GM23338 (cell line): ENCODE measurements around the gene TENT5D.

Source experiments
- CREB1 ChIP-seq: fragments of 250-450 bp; sonication (Bioruptor Pico); IDR thresholded peaks from 2 replicates; pipeline ENCODE4 v1.5.0; 2020; ENCODE audit warnings: low read depth, mild to moderate bottlenecking, moderate library complexity
- CTCF ChIP-seq, 2 experiments: fragments of 200-600 bp in 1 of 2; sonication (generic) in 1 of 2; conservative IDR thresholded peaks; 2 replicates each; pipeline versions ENCODE4 v1.5.1 to v1.6.1; 2016 to 2017; ENCODE audit warnings: antibody characterized with exemption in 2 of 2, low read depth in 2 of 2, mild to moderate bottlenecking in 2 of 2, moderate library complexity in 1 of 2
- ETS1 ChIP-seq: IDR thresholded peaks from 2 replicates; pipeline ENCODE4 v1.6.1; 2016; ENCODE audit warnings: antibody characterized with exemption
- EZH2 ChIP-seq: fragments of 200-600 bp; sonication (generic); IDR thresholded peaks from one replicate; pipeline ENCODE4 v1.8.0; 2017; ENCODE audit warnings: antibody characterized with exemption, mild to moderate bottlenecking, low read depth; ENCODE audit not compliant: unreplicated experiment
- EZH2phosphoT487 ChIP-seq: fragments of 200-600 bp; sonication (generic); IDR thresholded peaks from one replicate; pipeline ENCODE4 v1.8.1; 2018; ENCODE audit warnings: antibody characterized with exemption; ENCODE audit not compliant: unreplicated experiment
- NANOG ChIP-seq: IDR thresholded peaks from 2 replicates; pipeline ENCODE4 v1.6.1; 2016; ENCODE audit warnings: antibody characterized with exemption, borderline replicate concordance
- POLR2AphosphoS5 ChIP-seq: IDR thresholded peaks from 2 replicates; pipeline ENCODE4 v1.6.1; 2016; ENCODE audit warnings: antibody characterized with exemption, low read depth
- ZNF114 ChIP-seq: fragments of 250-450 bp; sonication (Bioruptor Pico); IDR thresholded peaks from 2 replicates; pipeline ENCODE4 v1.5.0; 2020; ENCODE audit warnings: mild to moderate bottlenecking, moderate library complexity
- TF ChIP-seq, protein P1 (sequence below): IDR thresholded peaks from one replicate; pipeline ENCODE4 v1.6.1; 2018; ENCODE audit warnings: antibody characterized with exemption; ENCODE audit not compliant: unreplicated experiment

DNA sequence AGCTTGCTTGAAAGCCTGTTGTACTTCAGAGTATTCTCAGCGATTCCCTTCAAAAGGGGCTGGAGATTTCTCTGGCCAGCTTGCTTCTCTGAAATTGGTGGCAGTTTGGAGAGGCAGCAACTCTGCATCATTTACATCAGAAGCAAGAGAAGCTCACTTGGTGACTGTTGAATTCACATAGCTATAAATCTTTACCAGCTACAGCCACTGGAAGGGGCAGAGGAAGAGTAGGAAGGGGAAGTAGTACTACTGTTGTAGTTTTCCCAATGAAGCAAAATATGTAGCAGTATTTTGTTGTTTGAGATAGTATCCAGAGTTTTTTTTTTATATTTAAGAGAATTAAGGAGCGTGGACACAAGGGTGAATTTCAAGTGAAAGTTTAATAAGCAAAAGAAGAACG, 2.8 kb downstream of the TENT5D start:
- TF ChIP-seq CTCF (conservative IDR thresholded peaks at IDR 0.05; ENCODE audit: low read depth in 2 of 2) (no peak), EZH2phosphoT487 (no peak), POLR2AphosphoS5 (no peak), NANOG (no peak), EZH2 (no peak), ZNF114 (CRISPR knock-in tag) (no peak), CREB1 (CRISPR knock-in tag) (no peak), ETS1 (no peak)
- TF ChIP-seq, protein P1, sequence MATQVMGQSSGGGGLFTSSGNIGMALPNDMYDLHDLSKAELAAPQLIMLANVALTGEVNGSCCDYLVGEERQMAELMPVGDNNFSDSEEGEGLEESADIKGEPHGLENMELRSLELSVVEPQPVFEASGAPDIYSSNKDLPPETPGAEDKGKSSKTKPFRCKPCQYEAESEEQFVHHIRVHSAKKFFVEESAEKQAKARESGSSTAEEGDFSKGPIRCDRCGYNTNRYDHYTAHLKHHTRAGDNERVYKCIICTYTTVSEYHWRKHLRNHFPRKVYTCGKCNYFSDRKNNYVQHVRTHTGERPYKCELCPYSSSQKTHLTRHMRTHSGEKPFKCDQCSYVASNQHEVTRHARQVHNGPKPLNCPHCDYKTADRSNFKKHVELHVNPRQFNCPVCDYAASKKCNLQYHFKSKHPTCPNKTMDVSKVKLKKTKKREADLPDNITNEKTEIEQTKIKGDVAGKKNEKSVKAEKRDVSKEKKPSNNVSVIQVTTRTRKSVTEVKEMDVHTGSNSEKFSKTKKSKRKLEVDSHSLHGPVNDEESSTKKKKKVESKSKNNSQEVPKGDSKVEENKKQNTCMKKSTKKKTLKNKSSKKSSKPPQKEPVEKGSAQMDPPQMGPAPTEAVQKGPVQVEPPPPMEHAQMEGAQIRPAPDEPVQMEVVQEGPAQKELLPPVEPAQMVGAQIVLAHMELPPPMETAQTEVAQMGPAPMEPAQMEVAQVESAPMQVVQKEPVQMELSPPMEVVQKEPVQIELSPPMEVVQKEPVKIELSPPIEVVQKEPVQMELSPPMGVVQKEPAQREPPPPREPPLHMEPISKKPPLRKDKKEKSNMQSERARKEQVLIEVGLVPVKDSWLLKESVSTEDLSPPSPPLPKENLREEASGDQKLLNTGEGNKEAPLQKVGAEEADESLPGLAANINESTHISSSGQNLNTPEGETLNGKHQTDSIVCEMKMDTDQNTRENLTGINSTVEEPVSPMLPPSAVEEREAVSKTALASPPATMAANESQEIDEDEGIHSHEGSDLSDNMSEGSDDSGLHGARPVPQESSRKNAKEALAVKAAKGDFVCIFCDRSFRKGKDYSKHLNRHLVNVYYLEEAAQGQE, result no peak
